ENCODE results near the gene ZNF474. TPM values are rescaled to one million over a fixed set of nuclear protein-coding genes. Genes with fewer than 3 reads are reported as not detected.

ZNF474 gene
- total and polyA plus RNA-seq, 2 donors from 2014 or later: 0.38 TPM; not detected in 1

DNA sequence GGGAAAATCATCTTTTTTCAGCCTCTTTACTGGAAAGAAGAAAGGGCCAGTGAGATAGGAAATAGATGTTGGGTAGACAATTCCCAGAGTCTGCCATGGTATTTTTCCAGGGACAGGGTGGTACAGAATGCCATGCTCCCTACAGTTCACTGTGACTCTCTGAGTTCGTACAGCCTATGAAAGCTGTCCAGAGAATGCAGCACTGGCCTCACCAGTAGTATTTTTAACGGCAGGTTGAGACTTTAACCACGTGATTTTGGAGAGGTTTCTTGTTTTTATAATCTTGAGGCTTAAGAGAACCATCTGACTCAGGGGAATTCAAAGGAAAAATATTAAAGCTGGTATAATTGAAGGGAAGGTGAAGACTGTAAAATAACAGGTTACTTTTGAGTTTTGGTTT lies 10.1 kb upstream of the ZNF474 start:
- intact Hi-C loops (cut with DNase I): no loop called here
- Histone ChIP-seq H3K9ac (ENCODE audit: low read length in 3 of 3) (no peak overlapping the region), H3K36me3 (ENCODE audit: control insufficient read depth in 2 of 3, insufficient read depth in 3 of 3, low read length in 3 of 3) (no peaks in the 10 kb centered on the region), H3K9me3 (ENCODE audit: control insufficient read depth in 2 of 3, insufficient read depth in 1 of 3, low read length in 3 of 3) (no peaks in the 10 kb centered on the region), H3K27ac (ENCODE audit: low read depth in 2 of 2, low read length in 2 of 2) (no peak overlapping the region), H3K27me3 (ENCODE audit: control insufficient read depth, insufficient read depth, low read length) (no peaks in the 10 kb centered on the region), H3K4me3 (ENCODE audit: low read length in 3 of 3) (no peak overlapping the region), H3K4me1 (ENCODE audit: control insufficient read depth in 2 of 3, insufficient read depth in 2 of 3, low read depth in 1 of 3, low read length in 3 of 3) (no peaks in the 10 kb centered on the region)
- DNase-seq (no peak), FAIRE-seq (no peak)
- TF ChIP-seq, protein P1, sequence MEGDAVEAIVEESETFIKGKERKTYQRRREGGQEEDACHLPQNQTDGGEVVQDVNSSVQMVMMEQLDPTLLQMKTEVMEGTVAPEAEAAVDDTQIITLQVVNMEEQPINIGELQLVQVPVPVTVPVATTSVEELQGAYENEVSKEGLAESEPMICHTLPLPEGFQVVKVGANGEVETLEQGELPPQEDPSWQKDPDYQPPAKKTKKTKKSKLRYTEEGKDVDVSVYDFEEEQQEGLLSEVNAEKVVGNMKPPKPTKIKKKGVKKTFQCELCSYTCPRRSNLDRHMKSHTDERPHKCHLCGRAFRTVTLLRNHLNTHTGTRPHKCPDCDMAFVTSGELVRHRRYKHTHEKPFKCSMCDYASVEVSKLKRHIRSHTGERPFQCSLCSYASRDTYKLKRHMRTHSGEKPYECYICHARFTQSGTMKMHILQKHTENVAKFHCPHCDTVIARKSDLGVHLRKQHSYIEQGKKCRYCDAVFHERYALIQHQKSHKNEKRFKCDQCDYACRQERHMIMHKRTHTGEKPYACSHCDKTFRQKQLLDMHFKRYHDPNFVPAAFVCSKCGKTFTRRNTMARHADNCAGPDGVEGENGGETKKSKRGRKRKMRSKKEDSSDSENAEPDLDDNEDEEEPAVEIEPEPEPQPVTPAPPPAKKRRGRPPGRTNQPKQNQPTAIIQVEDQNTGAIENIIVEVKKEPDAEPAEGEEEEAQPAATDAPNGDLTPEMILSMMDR (IDR thresholded peaks at IDR 0.05; ENCODE audit: borderline replicate concordance, extremely low read depth, insufficient read depth): no peak

DNA sequence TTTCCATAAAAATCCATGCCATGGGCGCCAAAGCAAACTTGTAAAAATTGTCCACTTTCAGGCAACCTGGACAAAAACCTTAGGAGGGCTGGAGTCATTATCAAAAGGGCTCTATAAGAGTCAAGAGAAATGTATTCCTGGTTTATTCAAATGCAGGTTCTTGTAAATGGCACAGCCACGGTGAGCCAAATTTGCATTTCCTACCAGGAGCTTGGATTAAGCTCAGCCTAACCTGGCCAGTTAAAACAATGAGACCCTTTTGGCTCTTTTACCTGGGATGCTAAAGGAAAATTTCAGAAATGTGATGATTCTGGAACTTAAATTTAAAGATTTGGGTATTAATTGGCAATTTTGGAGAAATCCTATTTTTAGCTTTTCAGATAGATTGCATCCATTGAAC lies 8.9 kb upstream of the ZNF474 start:
- Histone ChIP-seq H3K9me3 (ENCODE audit: control insufficient read depth in 2 of 3, insufficient read depth in 1 of 3, low read length in 3 of 3) (no peaks in the 10 kb centered on the region), H3K9ac (ENCODE audit: low read length in 3 of 3) (no peak overlapping the region), H3K27me3 (ENCODE audit: control insufficient read depth, insufficient read depth, low read length) (no peaks in the 10 kb centered on the region), H3K36me3 (ENCODE audit: control insufficient read depth in 2 of 3, insufficient read depth in 3 of 3, low read length in 3 of 3) (no peaks in the 10 kb centered on the region), H3K27ac (ENCODE audit: low read depth in 2 of 2, low read length in 2 of 2) (no peak overlapping the region), H3K4me3 (ENCODE audit: low read length in 3 of 3) (no peak overlapping the region), H3K4me1 (ENCODE audit: control insufficient read depth in 2 of 3, insufficient read depth in 2 of 3, low read depth in 1 of 3, low read length in 3 of 3) (no peaks in the 10 kb centered on the region)
- FAIRE-seq (no peak), DNase-seq (no peak)
- intact Hi-C loops (cut with DNase I): no loop called here
- TF ChIP-seq, protein P1 (IDR thresholded peaks at IDR 0.05; ENCODE audit: borderline replicate concordance, extremely low read depth, insufficient read depth): no peak

DNA sequence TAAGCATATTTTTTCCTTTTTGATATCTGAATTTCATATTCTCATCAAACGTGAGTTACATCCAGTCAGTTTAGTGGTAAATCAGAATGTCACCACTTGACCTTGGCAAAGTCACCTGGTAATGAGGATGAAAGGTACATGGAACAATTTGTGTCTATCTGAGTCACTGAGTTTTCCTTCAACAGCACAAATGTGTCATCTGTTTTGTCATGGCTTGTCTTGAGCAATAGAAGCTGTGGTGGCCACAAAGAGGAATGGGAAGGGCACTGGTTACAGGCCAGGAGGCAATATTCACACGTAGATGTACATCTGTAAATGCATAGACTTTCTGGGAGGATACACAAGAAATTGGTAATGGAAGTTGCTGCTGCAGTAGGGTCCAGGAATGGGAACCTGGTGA lies 8.4 kb upstream of the ZNF474 start:
- no peaks in the 10 kb centered on the region for H3K4me1 ChIP-seq (ENCODE audit: control insufficient read depth in 2 of 3, insufficient read depth in 2 of 3, low read depth in 1 of 3, low read length in 3 of 3)
- H3K27me3 ChIP-seq (ENCODE audit: control insufficient read depth, insufficient read depth, low read length): no peaks in the 10 kb centered on the region
- H3K36me3 ChIP-seq (ENCODE audit: control insufficient read depth in 2 of 3, insufficient read depth in 3 of 3, low read length in 3 of 3): no peaks in the 10 kb centered on the region
- H3K9me3 ChIP-seq (ENCODE audit: control insufficient read depth in 2 of 3, insufficient read depth in 1 of 3, low read length in 3 of 3): no peaks in the 10 kb centered on the region
- no peak overlapping the region for H3K9ac ChIP-seq (ENCODE audit: low read length in 3 of 3)
- H3K4me3 ChIP-seq (ENCODE audit: low read length in 3 of 3): no peak overlapping the region
- intact Hi-C loops (cut with DNase I): no loop called here
- DNase-seq: no peak
- TF ChIP-seq, protein P1 (IDR thresholded peaks at IDR 0.05; ENCODE audit: borderline replicate concordance, extremely low read depth, insufficient read depth): no peak
- no peak overlapping the region for H3K27ac ChIP-seq (ENCODE audit: low read depth in 2 of 2, low read length in 2 of 2)
- FAIRE-seq: no peak
